Epithelial cell of esophagus (primary cell): ENCODE data around the gene SLC30A1.

Experiments used
- DNase-seq: peaks from one replicate; pipeline ENCODE4 v3.0.0; 2010; ENCODE audit warnings: low read depth
- H3K4me3 ChIP-seq: 2 replicates; pipeline ENCODE4 v1.5.1; 2011; ENCODE audit warnings: mild to moderate bottlenecking, low read length, control low read depth
- CTCF ChIP-seq: IDR thresholded peaks from 2 replicates; pipeline ENCODE4 v1.5.1; 2011; ENCODE audit warnings: low read depth, mild to moderate bottlenecking, low read length, control low read depth, inconsistent platforms; ENCODE audit not compliant: insufficient read depth; ENCODE audit errors: missing control alignments

The SLC30A1 gene

GRCh38 chr1:211522804-211523203 is 56.2 kb downstream of the SLC30A1 start:
- no peak overlapping the region for H3K4me3 ChIP-seq
- TF ChIP-seq CTCF = no peak
- no peak for DNase-seq
